Skeletal muscle tissue (tissue), 4 donors: ENCODE data around the gene MBNL2. TPM values are rescaled to one million over a fixed set of nuclear protein-coding genes. Genes with fewer than 3 reads are reported as not detected.

ENCODE experiments used
- H3K27ac ChIP-seq: one replicate; pipeline ENCODE4 v1.7.0; 2013; ENCODE audit warnings: mild to moderate bottlenecking, low read depth, low read length, inconsistent platforms
- H3K27me3 ChIP-seq, 3 donors: one replicate each; pipeline ENCODE4 v1.7.0; 2013; ENCODE audit warnings: low read length in 3 of 3; ENCODE audit not compliant: control insufficient read depth in 3 of 3, insufficient read depth in 3 of 3
- H3K36me3 ChIP-seq, 3 donors: one replicate each; pipeline ENCODE4 v1.7.0; 2013; ENCODE audit warnings: low read length in 3 of 3; ENCODE audit not compliant: control insufficient read depth in 3 of 3, insufficient read depth in 3 of 3
- H3K4me1 ChIP-seq, 3 donors: one replicate each; pipeline ENCODE4 v1.7.0; 2013; ENCODE audit warnings: low read length in 3 of 3, mild to moderate bottlenecking in 3 of 3; ENCODE audit not compliant: control insufficient read depth in 3 of 3, insufficient read depth in 3 of 3
- H3K4me3 ChIP-seq, 3 donors: one replicate each; pipeline ENCODE4 v1.7.0; 2013; ENCODE audit warnings: low read length in 3 of 3
- H3K9ac ChIP-seq, 3 donors: one replicate each; pipeline ENCODE4 v1.7.0; 2013; ENCODE audit warnings: low read length in 3 of 3, mild to moderate bottlenecking in 3 of 3, moderate library complexity in 2 of 3, low read depth in 1 of 3
- H3K9me3 ChIP-seq, 3 donors: one replicate each; pipeline ENCODE4 v1.7.0; 2013; ENCODE audit warnings: low read length in 3 of 3; ENCODE audit not compliant: control insufficient read depth in 3 of 3
- total RNA-seq: library from RNA; depleted of rRNA; stranded (reverse); fragments of >200 nt; gene quantifications from one replicate; pipeline ENCODE4 v1.2.3, GENCODE V29; 2014
- donor health status: Osteomylitis.

The MBNL2 gene
- total RNA-seq, 1 donor from 2014 or later: 30.3 TPM

DNA sequence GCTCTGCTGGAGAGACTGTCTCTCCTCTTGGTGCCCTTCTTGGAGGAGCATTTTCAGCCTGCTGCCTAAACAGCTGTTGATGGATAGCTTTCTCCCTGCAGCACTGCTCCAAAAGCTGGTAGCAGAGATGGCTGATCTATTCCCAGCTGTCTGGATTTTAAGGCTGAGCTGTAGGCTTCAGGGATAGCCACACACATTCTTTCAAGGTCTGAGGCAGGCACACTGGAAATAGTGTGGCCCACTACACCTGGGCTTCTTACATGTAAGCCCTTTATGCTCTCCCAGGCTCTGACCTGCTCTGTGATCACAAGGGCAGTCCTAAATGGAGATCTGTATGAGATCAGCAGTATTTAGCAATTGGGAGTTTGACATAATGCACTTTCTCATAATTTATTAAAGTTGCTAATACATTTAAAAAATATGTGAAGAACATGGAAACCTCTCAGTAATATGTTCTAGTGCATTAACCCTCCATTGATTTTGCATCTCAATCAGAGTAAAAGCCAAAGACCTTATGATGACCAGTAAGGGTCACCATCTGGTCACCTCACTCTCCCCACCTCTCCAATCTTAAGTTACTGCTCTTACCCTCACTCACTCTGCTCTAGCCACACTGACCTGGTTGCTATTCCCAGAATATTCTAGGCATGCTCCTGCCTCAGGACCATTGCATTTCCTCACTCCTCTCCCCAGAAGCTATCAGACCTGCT is 91.6 kb downstream of the MBNL2 start:
- no peak overlapping the region for H3K27ac ChIP-seq
- no peak overlapping the region for H3K9ac ChIP-seq
- peaks cover 37 to 55% (median 44%) of the 10 kb centered on the region in 3 donors for H3K4me1 ChIP-seq
- no peaks in the 10 kb centered on the region for H3K9me3 ChIP-seq
- peaks cover 0 to 3% (median 0%) of the 10 kb centered on the region in 3 donors for H3K36me3 ChIP-seq
- H3K4me3 ChIP-seq: no peak overlapping the region
- no peaks in the 10 kb centered on the region for H3K27me3 ChIP-seq

DNA sequence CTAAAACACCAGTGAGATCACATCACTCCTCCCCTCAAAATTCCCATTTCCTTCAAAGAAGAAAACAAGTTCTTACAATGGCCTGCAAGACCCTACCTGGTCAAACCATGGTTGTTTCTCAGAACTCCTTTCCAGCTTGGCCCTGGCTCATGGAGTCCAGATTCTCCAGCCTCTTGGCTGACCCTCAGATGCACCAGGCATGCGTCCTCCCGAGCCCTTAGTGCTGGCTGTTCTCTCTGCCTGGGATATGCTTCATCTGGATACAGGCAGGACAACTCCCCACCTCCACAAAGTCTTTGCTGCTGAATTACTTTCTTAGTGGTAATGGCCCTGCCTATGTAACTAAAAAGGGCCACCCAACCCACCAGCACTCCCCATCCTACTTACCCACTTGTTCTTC is 94.3 kb downstream of the MBNL2 start:
- Histone ChIP-seq H3K9ac (no peak overlapping the region), H3K4me3 (peak overlapping the region in 1 of 3 donors; percentile 1), H3K4me1 (peaks cover 44 to 63% (median 51%) of the 10 kb centered on the region in 3 donors), H3K27ac (no peak overlapping the region), H3K27me3 (no peaks in the 10 kb centered on the region), H3K36me3 (peaks cover 0 to 3% (median 0%) of the 10 kb centered on the region in 3 donors), H3K9me3 (no peaks in the 10 kb centered on the region)

DNA sequence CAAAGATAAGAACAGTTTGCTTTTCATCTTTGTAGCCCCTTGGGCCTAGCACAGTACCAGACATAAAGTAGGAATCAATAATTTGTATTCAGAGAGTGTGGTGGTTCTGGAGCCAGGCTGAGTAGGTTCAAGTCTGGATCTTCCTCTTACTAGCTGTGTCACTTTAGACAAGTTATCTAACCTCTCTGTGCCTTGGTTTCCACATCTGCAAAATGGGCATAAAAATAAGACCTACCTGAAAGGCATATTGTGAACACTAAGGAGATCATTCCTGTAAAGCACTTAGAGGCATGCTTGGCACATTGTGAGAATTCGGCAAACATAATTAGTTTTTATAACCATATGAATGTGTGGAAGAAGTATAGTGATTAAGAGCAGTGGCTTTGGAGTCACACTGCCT is 95.8 kb downstream of the MBNL2 start:
- Histone ChIP-seq H3K9ac (no peak overlapping the region), H3K9me3 (no peaks in the 10 kb centered on the region), H3K27me3 (no peaks in the 10 kb centered on the region), H3K27ac (no peak overlapping the region), H3K4me3 (no peak overlapping the region), H3K4me1 (peaks cover 59 to 78% (median 66%) of the 10 kb centered on the region in 3 donors), H3K36me3 (peaks cover 0 to 3% (median 0%) of the 10 kb centered on the region in 3 donors)

DNA sequence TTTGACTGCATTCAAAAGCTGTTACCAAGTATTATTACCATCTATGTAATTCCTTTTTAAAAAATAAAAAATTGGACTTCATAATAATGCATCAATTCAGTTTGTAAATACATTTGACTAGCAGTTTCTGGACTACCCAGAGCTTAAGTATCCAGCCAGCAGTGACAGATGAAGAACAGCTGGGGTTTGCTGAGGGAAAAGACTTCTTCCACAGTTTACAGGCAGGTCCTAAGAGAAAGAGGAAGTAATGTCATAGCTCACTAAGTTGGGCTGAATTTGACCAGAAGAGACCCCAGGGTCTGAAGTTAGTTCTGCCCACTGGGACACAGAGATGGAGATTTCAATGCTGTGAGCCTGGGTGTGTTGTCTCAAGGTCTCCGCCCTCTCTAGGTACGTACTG is 96.4 kb downstream of the MBNL2 start:
- Histone ChIP-seq H3K4me3 (no peak overlapping the region), H3K27ac (peak overlapping the region; percentile 76), H3K27me3 (no peaks in the 10 kb centered on the region), H3K4me1 (peaks cover 59 to 80% (median 66%) of the 10 kb centered on the region in 3 donors), H3K9ac (peak overlapping the region in 2 of 3 donors; percentile 23 to 55), H3K9me3 (no peaks in the 10 kb centered on the region), H3K36me3 (peaks cover 0 to 3% (median 0%) of the 10 kb centered on the region in 3 donors)

DNA sequence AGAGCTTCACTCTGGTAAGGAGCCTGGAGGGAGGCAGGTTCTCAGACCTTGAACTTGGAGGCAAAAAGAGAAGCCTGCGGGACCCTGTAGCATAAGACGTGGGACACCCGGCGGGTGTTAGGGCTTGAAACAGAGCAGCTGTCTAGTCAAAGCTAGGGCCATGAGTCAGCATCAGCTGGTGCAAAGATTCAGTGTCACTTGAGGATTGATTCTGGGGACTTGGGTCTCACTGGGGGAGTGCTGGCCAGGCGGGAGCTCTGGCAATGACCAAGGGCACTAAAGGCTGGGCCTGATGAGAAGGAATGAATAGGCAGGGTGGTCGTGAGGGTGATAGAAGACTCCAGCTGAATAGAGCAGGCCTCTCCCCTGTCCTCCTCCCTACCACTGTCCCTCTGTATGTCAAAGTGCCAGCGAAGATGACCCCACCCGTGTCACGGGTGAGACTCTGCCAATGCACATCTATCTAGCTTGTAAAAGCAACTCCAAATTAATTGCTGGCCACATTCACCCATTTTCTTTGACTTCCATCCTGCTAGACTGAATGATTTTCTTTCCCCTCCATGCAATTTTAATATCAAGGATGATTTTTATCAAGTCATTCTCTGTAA is 97.1 kb downstream of the MBNL2 start:
- Histone ChIP-seq H3K9me3 (no peaks in the 10 kb centered on the region), H3K27me3 (no peaks in the 10 kb centered on the region), H3K36me3 (peaks cover 0 to 2% (median 0%) of the 10 kb centered on the region in 3 donors), H3K9ac (peak overlapping the region in 2 of 3 donors; percentile 23 to 55), H3K4me3 (no peak overlapping the region), H3K4me1 (peaks cover 60 to 74% (median 64%) of the 10 kb centered on the region in 3 donors), H3K27ac (peak overlapping the region; percentile 76)

DNA sequence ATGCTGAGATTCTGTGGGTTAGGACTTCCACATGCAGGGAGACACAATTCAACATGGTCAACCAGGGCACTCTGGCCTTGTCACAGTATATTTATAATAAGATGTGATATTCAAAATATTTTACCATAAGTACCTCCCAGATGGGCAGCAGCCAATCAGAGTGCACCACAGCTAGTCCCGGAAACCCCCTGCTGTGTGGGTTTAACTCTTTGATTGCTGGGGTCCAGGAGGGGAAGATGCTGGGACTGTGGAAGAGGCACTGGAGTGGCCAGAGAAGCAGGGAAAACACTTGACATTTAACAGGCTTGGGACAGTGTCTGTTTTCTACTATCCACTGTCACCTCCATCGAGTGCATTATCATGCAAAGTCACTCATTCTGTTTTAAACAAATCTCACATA is 99.0 kb downstream of the MBNL2 start:
- Histone ChIP-seq H3K27me3 (no peaks in the 10 kb centered on the region), H3K9ac (peak overlapping the region in 1 of 3 donors; percentile 61), H3K27ac (peak overlapping the region; percentile 74), H3K36me3 (no peaks in the 10 kb centered on the region), H3K4me3 (peak overlapping the region in 1 of 3 donors; percentile 33), H3K9me3 (no peaks in the 10 kb centered on the region), H3K4me1 (peaks cover 51 to 61% (median 52%) of the 10 kb centered on the region in 3 donors)

DNA sequence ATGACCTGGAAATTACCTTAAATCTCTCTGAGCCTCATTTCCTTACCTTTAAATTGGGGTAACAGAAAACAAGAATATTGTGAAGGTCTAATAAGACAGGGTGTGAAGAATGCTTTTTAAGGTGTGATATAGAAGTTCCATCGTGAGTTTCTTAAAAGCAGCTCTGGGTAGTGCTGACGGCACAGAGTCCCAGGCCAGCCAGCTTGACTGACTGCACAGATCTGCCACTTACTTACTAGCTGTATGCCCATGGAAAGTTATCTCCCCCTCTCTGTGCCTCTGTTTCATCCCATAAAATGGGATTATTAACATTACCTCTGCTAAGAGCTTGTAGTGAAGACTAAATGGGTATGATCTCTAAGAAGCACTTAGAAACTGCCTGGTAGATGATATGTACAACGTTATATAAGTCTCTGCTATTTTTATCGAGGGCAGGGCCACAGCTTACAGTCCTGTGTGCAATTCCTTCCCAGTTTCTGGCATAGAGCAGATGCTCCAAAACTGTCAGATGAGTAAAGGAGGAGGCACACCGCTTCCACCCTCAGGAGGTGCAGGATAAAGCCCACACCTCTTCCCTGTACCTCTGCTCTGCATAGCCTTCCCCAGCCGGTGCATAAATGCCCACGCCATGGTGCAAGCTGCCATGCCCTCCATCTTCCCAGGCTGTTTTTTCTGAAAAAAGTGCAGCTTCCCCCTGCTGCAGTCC is 99.6 kb downstream of the MBNL2 start:
- Histone ChIP-seq H3K27ac (peak overlapping the region; percentile 74), H3K4me3 (peak overlapping the region in 2 of 3 donors; percentile 33 to 45), H3K9ac (peak overlapping the region in 2 of 3 donors; percentile 37 to 61), H3K9me3 (no peaks in the 10 kb centered on the region), H3K4me1 (peaks cover 44 to 55% (median 45%) of the 10 kb centered on the region in 3 donors), H3K27me3 (no peaks in the 10 kb centered on the region), H3K36me3 (no peaks in the 10 kb centered on the region)

DNA sequence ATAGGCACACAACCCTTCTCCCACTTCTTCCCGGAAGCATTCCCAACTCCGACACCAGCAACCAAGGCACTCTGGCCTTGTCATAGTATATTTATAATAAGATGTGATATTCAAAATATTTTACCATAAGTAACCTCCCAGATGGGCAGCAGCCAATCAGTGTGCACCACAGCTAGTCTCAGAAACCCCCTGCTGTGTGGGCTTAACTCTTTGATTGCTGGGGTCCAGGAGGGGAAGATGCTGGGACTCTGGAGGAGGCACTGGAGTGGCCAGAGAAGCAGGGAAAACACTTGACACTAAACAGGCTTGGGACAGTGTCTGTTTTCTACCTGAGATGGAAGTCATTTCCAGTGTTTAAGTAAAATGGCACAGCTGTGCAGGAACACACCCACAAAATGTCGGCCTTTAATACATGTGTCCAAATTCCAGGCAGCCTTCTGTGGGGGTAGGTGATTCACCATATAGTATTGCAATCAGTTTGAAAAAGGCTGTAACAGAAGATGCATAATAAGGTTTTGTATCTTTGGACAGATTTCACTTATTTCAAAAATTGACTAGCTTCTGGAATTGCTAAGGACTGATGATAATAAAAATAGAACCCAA is 100.7 kb downstream of the MBNL2 start:
- no peaks in the 10 kb centered on the region for H3K9me3 ChIP-seq
- no peak overlapping the region for H3K27ac ChIP-seq
- no peak overlapping the region for H3K4me3 ChIP-seq
- H3K36me3 ChIP-seq: no peaks in the 10 kb centered on the region
- H3K9ac ChIP-seq: no peak overlapping the region
- no peaks in the 10 kb centered on the region for H3K27me3 ChIP-seq
- H3K4me1 ChIP-seq: peaks cover 41 to 48% (median 43%) of the 10 kb centered on the region in 3 donors

DNA sequence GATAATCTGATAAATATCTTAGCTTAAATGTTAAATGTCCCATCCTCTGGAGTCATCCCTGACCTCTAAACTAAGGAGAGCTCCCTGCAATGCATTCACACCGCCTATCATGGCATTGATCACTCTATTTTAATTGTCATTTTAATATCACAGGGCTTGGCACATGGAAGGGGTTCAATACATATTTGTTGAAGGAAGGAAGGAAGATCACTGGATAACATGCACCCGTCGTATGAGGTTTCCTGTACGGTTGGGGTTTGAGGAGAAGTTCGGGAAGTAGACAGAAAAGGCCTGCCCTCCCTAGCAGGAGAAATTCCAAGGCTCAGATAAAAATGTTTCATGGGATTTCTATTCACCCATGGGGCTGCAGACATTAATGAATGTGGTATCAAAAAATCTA is 102.0 kb downstream of the MBNL2 start:
- no peaks in the 10 kb centered on the region for H3K36me3 ChIP-seq
- no peaks in the 10 kb centered on the region for H3K27me3 ChIP-seq
- H3K27ac ChIP-seq: no peak overlapping the region
- H3K4me1 ChIP-seq: peaks cover 34 to 42% (median 41%) of the 10 kb centered on the region in 3 donors
- H3K4me3 ChIP-seq: no peak overlapping the region
- no peaks in the 10 kb centered on the region for H3K9me3 ChIP-seq
- H3K9ac ChIP-seq: no peak overlapping the region
